ENCODE data around the gene PRKCQ.

DNA sequence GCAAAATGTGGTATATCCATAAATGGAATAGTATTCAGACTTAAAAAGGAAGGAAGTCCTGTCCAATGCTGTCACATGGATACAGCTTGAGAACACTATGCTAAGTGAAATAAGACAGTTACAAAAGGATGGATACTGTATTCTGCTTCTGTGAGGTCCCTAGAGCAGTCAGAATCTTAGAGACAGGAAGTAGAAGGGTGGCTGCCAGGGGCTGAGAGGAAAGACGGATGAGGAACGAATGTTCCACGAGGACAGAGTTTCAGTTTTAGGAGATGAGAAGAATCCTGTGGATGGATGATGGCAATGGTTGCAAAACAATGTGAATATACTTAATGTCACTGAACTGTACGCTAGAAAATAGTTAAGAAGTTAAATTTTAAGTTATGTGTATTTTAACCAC, 3.8 kb downstream of the PRKCQ start:
- TF ChIP-seq, protein P1, sequence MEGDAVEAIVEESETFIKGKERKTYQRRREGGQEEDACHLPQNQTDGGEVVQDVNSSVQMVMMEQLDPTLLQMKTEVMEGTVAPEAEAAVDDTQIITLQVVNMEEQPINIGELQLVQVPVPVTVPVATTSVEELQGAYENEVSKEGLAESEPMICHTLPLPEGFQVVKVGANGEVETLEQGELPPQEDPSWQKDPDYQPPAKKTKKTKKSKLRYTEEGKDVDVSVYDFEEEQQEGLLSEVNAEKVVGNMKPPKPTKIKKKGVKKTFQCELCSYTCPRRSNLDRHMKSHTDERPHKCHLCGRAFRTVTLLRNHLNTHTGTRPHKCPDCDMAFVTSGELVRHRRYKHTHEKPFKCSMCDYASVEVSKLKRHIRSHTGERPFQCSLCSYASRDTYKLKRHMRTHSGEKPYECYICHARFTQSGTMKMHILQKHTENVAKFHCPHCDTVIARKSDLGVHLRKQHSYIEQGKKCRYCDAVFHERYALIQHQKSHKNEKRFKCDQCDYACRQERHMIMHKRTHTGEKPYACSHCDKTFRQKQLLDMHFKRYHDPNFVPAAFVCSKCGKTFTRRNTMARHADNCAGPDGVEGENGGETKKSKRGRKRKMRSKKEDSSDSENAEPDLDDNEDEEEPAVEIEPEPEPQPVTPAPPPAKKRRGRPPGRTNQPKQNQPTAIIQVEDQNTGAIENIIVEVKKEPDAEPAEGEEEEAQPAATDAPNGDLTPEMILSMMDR (IDR thresholded peaks at IDR 0.05; ENCODE audit: low read depth, low read length) = no peak
- TF ChIP-seq POLR2A (IDR thresholded peaks at IDR 0.05; ENCODE audit: extremely low read depth, insufficient read length) = no peak
- TF ChIP-seq, protein P2, sequence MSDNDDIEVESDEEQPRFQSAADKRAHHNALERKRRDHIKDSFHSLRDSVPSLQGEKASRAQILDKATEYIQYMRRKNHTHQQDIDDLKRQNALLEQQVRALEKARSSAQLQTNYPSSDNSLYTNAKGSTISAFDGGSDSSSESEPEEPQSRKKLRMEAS (IDR thresholded peaks at IDR 0.05; ENCODE audit: low read depth, low read length) = no peak
